C4-2B (cell line): ENCODE results near the gene CHRM4.

Experiments
- H3K27ac ChIP-seq: fragments of 450-650 bp; 2 replicates; pipeline ENCODE4 v1.5.1; 2017
- CTCF ChIP-seq: fragments of 450-650 bp; conservative IDR thresholded peaks from 2 replicates; pipeline ENCODE4 v1.5.1; 2017; ENCODE audit warnings: mild to moderate bottlenecking
- ZFX ChIP-seq: fragments of 450-650 bp; IDR thresholded peaks from 2 replicates; pipeline ENCODE4 v1.6.1; 2017

The CHRM4 gene

GRCh38 chr11:46363455-46364005 is 28.0 kb downstream of the CHRM4 start:
- peak overlapping the region; percentile 24 for H3K27ac ChIP-seq
- no peak for TF ChIP-seq CTCF
- TF ChIP-seq ZFX: no peak

GRCh38 chr11:46363031-46363407 is 28.6 kb downstream of the CHRM4 start:
- peak overlapping the region; percentile 24 for H3K27ac ChIP-seq

GRCh38 chr11:46362156-46363030 is 29.2 kb downstream of the CHRM4 start:
- TF ChIP-seq CTCF: no peak
- no peak for TF ChIP-seq ZFX
- H3K27ac ChIP-seq: peak overlapping the region; percentile 24

More at GRCh38 chr11:46363031-46363407, 28.6 kb downstream of the CHRM4 start:
- TF ChIP-seq CTCF (no peak), ZFX (no peak)

- no peak overlapping the region for H3K27ac ChIP-seq
- TF ChIP-seq CTCF (no peak), ZFX (no peak)
Measured at GRCh38 chr11:46361283-46362155, 30.1 kb downstream of the CHRM4 start.

- no peak for TF ChIP-seq ZFX
- TF ChIP-seq CTCF: no peak
- H3K27ac ChIP-seq: no peak overlapping the region
Measured at GRCh38 chr11:46360878-46361277, 30.7 kb downstream of the CHRM4 start.

- no peak for TF ChIP-seq CTCF
- no peak overlapping the region for H3K27ac ChIP-seq
Measured at GRCh38 chr11:46359953-46360352, 31.6 kb downstream of the CHRM4 start.

GRCh38 chr11:46357483-46357936 is 34.1 kb downstream of the CHRM4 start:
- H3K27ac ChIP-seq: no peak overlapping the region
- TF ChIP-seq ZFX: no peak
- no peak for TF ChIP-seq CTCF
